ENCODE measurements around the gene RALY. TPM values are rescaled to one million over a fixed set of nuclear protein-coding genes. Genes with fewer than 3 reads are reported as not detected.
"Not testable (repeated sequence)": the region's sequence is repeated elsewhere in the genome, so short reads cannot be mapped to it uniquely, and the experiment has no call there.

The RALY gene
- total and polyA plus RNA-seq, 3 experiments from 2014 or later, result 159 to 230 (median 160) TPM

GRCh38 chr20:34017610-34018009 lies 23.9 kb downstream of the RALY start:
- peaks cover 72% of the 10 kb centered on the region for H3K4me1 ChIP-seq (ENCODE audit: insufficient read depth, low read length)
- CTCF ChIA-PET, result no interaction called here
- H3K27ac ChIP-seq (ENCODE audit: low read depth, low read length), result no peak overlapping the region

GRCh38 chr20:34018166-34018565 lies 24.5 kb downstream of the RALY start:
- no peak overlapping the region for H3K4me3 ChIP-seq (ENCODE audit: low read length)
- Mint-ChIP-seq H3K4me3 (peak overlapping the region in 1 of 7 donors; percentile 13), H3K36me3 (peaks cover 0 to 10% (median 2%) of the 10 kb centered on the region in 3 donors), H3K4me1 (peaks cover 81 to 94% (median 90%) of the 10 kb centered on the region in 3 donors), H3K9me3 (no peaks in the 10 kb centered on the region), H3K27ac (peak overlapping the region in 7 of 8 donors; percentile 1 to 66 (median 46)), H3K27me3 (no peaks in the 10 kb centered on the region)
- DNase-seq, result no peak
- CTCF ChIA-PET, result no interaction called here
- POLR2A ChIA-PET, result no interaction called here
- H3K36me3 ChIP-seq (ENCODE audit: insufficient read depth, low read length), result peaks cover 4% of the 10 kb centered on the region
- H3K27me3 ChIP-seq (ENCODE audit: insufficient read depth, low read length, poor library complexity, severe bottlenecking), result no peaks in the 10 kb centered on the region
- no peak overlapping the region for H3K27ac ChIP-seq (ENCODE audit: low read depth, low read length)
- H3K4me1 ChIP-seq (ENCODE audit: insufficient read depth, low read length), result peaks cover 72% of the 10 kb centered on the region
- no peaks in the 10 kb centered on the region for H3K9me3 ChIP-seq (ENCODE audit: low read length)

More at GRCh38 chr20:34017610-34018009, 23.9 kb downstream of the RALY start:
- peak overlapping the region in 3 of 7 donors; percentile 1 to 16 (median 1) for H3K4me3 Mint-ChIP-seq
- peak overlapping the region in 7 of 8 donors; percentile 0 to 91 (median 27) for H3K27ac Mint-ChIP-seq
- H3K4me1 Mint-ChIP-seq, result peaks cover 81 to 94% (median 90%) of the 10 kb centered on the region in 3 donors
- no peaks in the 10 kb centered on the region for H3K9me3 Mint-ChIP-seq
- DNase-seq, result no peak
- Histone ChIP-seq H3K36me3 (ENCODE audit: insufficient read depth, low read length) (peaks cover 1% of the 10 kb centered on the region), H3K4me3 (ENCODE audit: low read length) (no peak overlapping the region), H3K9me3 (ENCODE audit: low read length) (no peaks in the 10 kb centered on the region), H3K27me3 (ENCODE audit: insufficient read depth, low read length, poor library complexity, severe bottlenecking) (no peaks in the 10 kb centered on the region)
- peaks cover 0 to 8% (median 2%) of the 10 kb centered on the region in 3 donors for H3K36me3 Mint-ChIP-seq
- POLR2A ChIA-PET, result no interaction called here
- H3K27me3 Mint-ChIP-seq, result no peaks in the 10 kb centered on the region

- Mint-ChIP-seq H3K4me1 (peaks cover 68 to 90% (median 88%) of the 10 kb centered on the region in 3 donors), H3K27ac (peak overlapping the region in 7 of 8 donors; percentile 6 to 86 (median 63)), H3K9me3 (no peaks in the 10 kb centered on the region), H3K27me3 (no peaks in the 10 kb centered on the region), H3K4me3 (peak overlapping the region in 1 of 7 donors; percentile 9), H3K36me3 (peaks cover 0 to 11% (median 7%) of the 10 kb centered on the region in 3 donors)
- CTCF ChIA-PET, result interaction anchor here (1.0 to 1.6 kb wide), 3 partner anchors 12 to 212 kb away, joined by 3 to 6 read pairs (median 3); partner anchors contain the start of gene CHMP4B
- no peak overlapping the region for H3K27ac ChIP-seq (ENCODE audit: low read depth, low read length)
- peak in 2 of 5 donors; percentile 9 to 31 for DNase-seq
- H3K36me3 ChIP-seq (ENCODE audit: insufficient read depth, low read length), result peaks cover 4% of the 10 kb centered on the region
- H3K4me3 ChIP-seq (ENCODE audit: low read length), result no peak overlapping the region
- H3K4me1 ChIP-seq (ENCODE audit: insufficient read depth, low read length), result peaks cover 75% of the 10 kb centered on the region
- no peaks in the 10 kb centered on the region for H3K9me3 ChIP-seq (ENCODE audit: low read length)
- no peaks in the 10 kb centered on the region for H3K27me3 ChIP-seq (ENCODE audit: insufficient read depth, low read length, poor library complexity, severe bottlenecking)
- POLR2A ChIA-PET, result no interaction called here
These were observed 28.6 kb downstream of the RALY start for GRCh38 chr20:34022151-34022838.

GRCh38 chr20:34022839-34023234 lies 29.1 kb downstream of the RALY start:
- no peak overlapping the region for H3K27ac ChIP-seq (ENCODE audit: low read depth, low read length)

GRCh38 chr20:34023937-34024722 lies 30.4 kb downstream of the RALY start:
- Histone ChIP-seq H3K9me3 (ENCODE audit: low read length) (no peaks in the 10 kb centered on the region), H3K36me3 (ENCODE audit: insufficient read depth, low read length) (peaks cover 4% of the 10 kb centered on the region), H3K27ac (ENCODE audit: low read depth, low read length) (no peak overlapping the region), H3K27me3 (ENCODE audit: insufficient read depth, low read length, poor library complexity, severe bottlenecking) (no peaks in the 10 kb centered on the region), H3K4me3 (ENCODE audit: low read length) (no peak overlapping the region), H3K4me1 (ENCODE audit: insufficient read depth, low read length) (peaks cover 72% of the 10 kb centered on the region)
- H3K27me3 Mint-ChIP-seq, result peaks cover 0 to 2% of the 10 kb centered on the region in 2 donors
- no peak for DNase-seq
- peak overlapping the region in 7 of 8 donors; percentile 17 to 82 (median 70) for H3K27ac Mint-ChIP-seq
- H3K4me3 Mint-ChIP-seq, result peak overlapping the region in 1 of 7 donors; percentile 5
- H3K9me3 Mint-ChIP-seq, result no peaks in the 10 kb centered on the region
- ChIA-PET POLR2A (interaction anchor here (1.0 to 1.5 kb wide), 2 partner anchors 25 to 31 kb away, joined by 3 to 5 read pairs; partner anchors contain the start of gene RALY), CTCF (interaction anchor here (1.2 kb wide), 1 partner anchor 11 kb away, joined by 3 read pairs; no protein-coding TSS in a partner anchor)
- peaks cover 64 to 93% (median 90%) of the 10 kb centered on the region in 3 donors for H3K4me1 Mint-ChIP-seq
- peaks cover 0 to 10% (median 5%) of the 10 kb centered on the region in 3 donors for H3K36me3 Mint-ChIP-seq

More at GRCh38 chr20:34022839-34023234, 29.1 kb downstream of the RALY start:
- H3K36me3 ChIP-seq (ENCODE audit: insufficient read depth, low read length), result peaks cover 4% of the 10 kb centered on the region
- H3K36me3 Mint-ChIP-seq, result peaks cover 0 to 9% (median 7%) of the 10 kb centered on the region in 3 donors
- ChIA-PET CTCF (interaction anchor here (1.6 kb wide), 1 partner anchor 12 kb away, joined by 6 read pairs; no protein-coding TSS in a partner anchor), POLR2A (no interaction called here)
- DNase-seq, result no peak
- no peaks in the 10 kb centered on the region for H3K9me3 Mint-ChIP-seq
- H3K4me1 ChIP-seq (ENCODE audit: insufficient read depth, low read length), result peaks cover 76% of the 10 kb centered on the region
- H3K27me3 ChIP-seq (ENCODE audit: insufficient read depth, low read length, poor library complexity, severe bottlenecking), result no peaks in the 10 kb centered on the region
- no peaks in the 10 kb centered on the region for H3K9me3 ChIP-seq (ENCODE audit: low read length)
- peak overlapping the region in 1 of 7 donors; percentile 29 for H3K4me3 Mint-ChIP-seq
- H3K27ac Mint-ChIP-seq, result peak overlapping the region in 7 of 8 donors; percentile 6 to 86 (median 61)
- peaks cover 67 to 90% (median 88%) of the 10 kb centered on the region in 3 donors for H3K4me1 Mint-ChIP-seq
- no peak overlapping the region for H3K4me3 ChIP-seq (ENCODE audit: low read length)
- no peaks in the 10 kb centered on the region for H3K27me3 Mint-ChIP-seq

- Mint-ChIP-seq H3K27me3 (peaks cover 0 to 2% of the 10 kb centered on the region in 2 donors), H3K4me1 (peaks cover 66 to 93% (median 88%) of the 10 kb centered on the region in 3 donors), H3K9me3 (no peaks in the 10 kb centered on the region), H3K4me3 (peak overlapping the region in 1 of 7 donors; percentile 5), H3K27ac (peak overlapping the region in 6 of 8 donors; percentile 12 to 81 (median 53)), H3K36me3 (peaks cover 0 to 10% (median 5%) of the 10 kb centered on the region in 3 donors)
- Histone ChIP-seq H3K36me3 (ENCODE audit: insufficient read depth, low read length) (peaks cover 4% of the 10 kb centered on the region), H3K27me3 (ENCODE audit: insufficient read depth, low read length, poor library complexity, severe bottlenecking) (no peaks in the 10 kb centered on the region), H3K9me3 (ENCODE audit: low read length) (no peaks in the 10 kb centered on the region), H3K27ac (ENCODE audit: low read depth, low read length) (no peak overlapping the region), H3K4me1 (ENCODE audit: insufficient read depth, low read length) (peaks cover 70% of the 10 kb centered on the region), H3K4me3 (ENCODE audit: low read length) (no peak overlapping the region)
- DNase-seq, result no peak
- CTCF ChIA-PET, result interaction anchor here (1.0 to 1.3 kb wide), 4 partner anchors 9 to 59 kb away, joined by 3 read pairs; no protein-coding TSS in a partner anchor
- POLR2A ChIA-PET, result interaction anchor here (1.0 to 1.5 kb wide), 2 partner anchors 25 to 31 kb away, joined by 3 to 5 read pairs; partner anchors contain the start of gene RALY
These were observed 31.1 kb downstream of the RALY start for GRCh38 chr20:34024723-34025351.

- CTCF ChIA-PET, result interaction anchor here (0.8 to 1.3 kb wide), 3 partner anchors 11 to 70 kb away, joined by 3 read pairs; no protein-coding TSS in a partner anchor
- POLR2A ChIA-PET; H3K27ac ChIP-seq (ENCODE audit: low read depth, low read length); H3K4me3 Mint-ChIP-seq; H3K27me3 ChIP-seq (ENCODE audit: insufficient read depth, low read length, poor library complexity, severe bottlenecking); H3K9me3 Mint-ChIP-seq; H3K4me3 ChIP-seq (ENCODE audit: low read length); H3K27me3 Mint-ChIP-seq; H3K36me3 ChIP-seq (ENCODE audit: insufficient read depth, low read length); H3K9me3 ChIP-seq (ENCODE audit: low read length); DNase-seq: not testable (repeated sequence)
- Mint-ChIP-seq H3K27ac (peak overlapping the region in 4 of 8 donors; percentile 13 to 31 (median 22)), H3K36me3 (peaks cover 0 to 27% (median 10%) of the 10 kb centered on the region in 3 donors), H3K4me1 (peaks cover 57 to 89% (median 80%) of the 10 kb centered on the region in 3 donors)
- H3K4me1 ChIP-seq (ENCODE audit: insufficient read depth, low read length), result peaks cover 59% of the 10 kb centered on the region
These were observed 34.3 kb downstream of the RALY start for GRCh38 chr20:34028013-34028412.

Data from CD8-positive, alpha-beta memory T cell (primary cell).